ENCODE measurements around the gene GIN1.

DNA sequence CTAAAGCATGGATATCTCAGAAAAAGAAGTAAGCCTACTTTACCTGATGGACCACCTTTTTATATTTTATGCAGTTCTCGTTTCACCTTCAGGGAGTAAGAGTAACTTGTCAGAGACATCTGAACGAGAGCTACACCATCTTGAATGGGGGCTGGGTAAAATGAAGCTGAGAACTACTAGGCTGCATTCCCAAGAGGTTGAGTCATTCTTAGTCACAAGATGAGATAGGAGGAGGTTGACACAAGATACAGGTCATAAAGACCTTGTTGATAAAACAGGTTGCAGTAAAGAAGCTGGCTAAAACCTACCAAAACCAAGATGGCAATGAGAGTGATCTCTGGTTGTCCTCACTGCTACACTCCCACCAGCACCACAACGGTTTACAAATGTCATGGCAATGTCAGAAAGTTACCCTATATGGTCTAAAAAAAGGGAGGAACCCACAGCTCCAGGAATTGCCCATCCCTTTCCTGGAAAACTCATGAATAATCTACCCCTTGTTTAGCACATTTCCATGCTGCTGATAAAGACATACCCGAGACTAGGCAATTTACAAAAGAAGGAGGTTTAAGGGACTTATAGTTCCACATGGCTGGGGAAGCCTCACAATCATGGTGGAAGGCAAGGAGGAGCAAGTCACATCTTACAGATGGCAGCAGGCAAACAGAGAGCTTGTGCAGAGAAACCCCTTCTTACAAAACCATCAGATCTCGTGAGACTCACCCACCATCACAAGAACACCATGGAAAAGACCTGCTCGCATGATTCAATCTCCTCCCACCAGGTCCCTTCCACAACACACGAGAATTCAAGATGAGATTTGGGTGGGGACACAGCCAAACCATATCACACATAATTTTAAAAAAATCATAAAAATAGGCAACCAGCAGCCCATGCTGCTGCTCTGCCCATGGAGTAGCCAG is 62.5 kb downstream of the GIN1 start:
- TF ChIP-seq CTCF (IDR thresholded peaks at IDR 0.05; ENCODE audit: low read length) (no peak), EZH2 (optimal IDR thresholded peaks at IDR 0.05; ENCODE audit: low read depth, low read length) (no peak), EZH2phosphoT487 (IDR thresholded peaks at IDR 0.05; ENCODE audit: low read length) (no peak)
